H9 (cell line): ENCODE data around the gene TEX28. TPM values are rescaled to one million over a fixed set of nuclear protein-coding genes. Genes with fewer than 3 reads are reported as not detected.

ENCODE experiments used
- DNase-seq: peaks from one replicate; pipeline ENCODE4 v3.0.0-alpha.2; 2017
- H2AFZ ChIP-seq: one replicate; pipeline ENCODE4 v1.6.1; 2013; ENCODE audit warnings: mild to moderate bottlenecking, low read length, control low read depth, moderate library complexity
- H2AK5ac ChIP-seq: 2 replicates; pipeline ENCODE4 v1.6.1; 2013; ENCODE audit warnings: low read length, control low read depth, mixed read lengths; ENCODE audit not compliant: insufficient read length
- H2BK120ac ChIP-seq: one replicate; pipeline ENCODE4 v1.6.1; 2013; ENCODE audit warnings: low read depth, mild to moderate bottlenecking, low read length, control low read depth, inconsistent platforms; ENCODE audit not compliant: poor library complexity, severe bottlenecking
- H2BK12ac ChIP-seq: 2 replicates; pipeline ENCODE4 v1.6.1; 2013; ENCODE audit warnings: low read length, control low read depth, mixed read lengths, low read depth; ENCODE audit not compliant: insufficient read length
- H2BK15ac ChIP-seq: 2 replicates; pipeline ENCODE4 v1.6.1; 2013; ENCODE audit warnings: low read depth, low read length, control low read depth
- H2BK20ac ChIP-seq: one replicate; pipeline ENCODE4 v1.6.1; 2013; ENCODE audit warnings: low read depth, mild to moderate bottlenecking, low read length, control low read depth, inconsistent platforms; ENCODE audit not compliant: poor library complexity, severe bottlenecking
- H2BK5ac ChIP-seq: 2 replicates; pipeline ENCODE4 v1.6.1; 2013; ENCODE audit warnings: low read length, control low read depth, mixed read lengths; ENCODE audit not compliant: insufficient read length
- H3K14ac ChIP-seq: 2 replicates; pipeline ENCODE4 v1.6.1; 2013; ENCODE audit warnings: low read length, control low read depth; ENCODE audit not compliant: insufficient read depth
- H3K18ac ChIP-seq: 2 replicates; pipeline ENCODE4 v1.6.1; 2013; ENCODE audit warnings: low read depth, mild to moderate bottlenecking, mixed read lengths, low read length, control low read depth; ENCODE audit not compliant: insufficient read length
- H3K23ac ChIP-seq: 2 replicates; pipeline ENCODE4 v1.6.1; 2013; ENCODE audit warnings: low read length, control low read depth, mixed read lengths, low read depth; ENCODE audit not compliant: insufficient read length
- H3K23me2 ChIP-seq: 2 replicates; pipeline ENCODE4 v1.6.1; 2013; ENCODE audit warnings: low read depth, mild to moderate bottlenecking, mixed read lengths, low read length, control low read depth; ENCODE audit not compliant: insufficient read length, poor library complexity, severe bottlenecking
- H3K27ac ChIP-seq: 2 replicates; pipeline ENCODE4 v1.5.1; 2013; ENCODE audit warnings: low read length, control low read depth, mixed read lengths, low read depth; ENCODE audit not compliant: insufficient read length
- H3K27me3 ChIP-seq: 2 replicates; pipeline ENCODE4 v1.6.1; 2013; ENCODE audit warnings: low read length, control low read depth, inconsistent platforms; ENCODE audit not compliant: insufficient read depth
- H3K4ac ChIP-seq: 2 replicates; pipeline ENCODE4 v1.6.1; 2013; ENCODE audit warnings: low read depth, mild to moderate bottlenecking, control low read depth, inconsistent platforms, low read length, moderate library complexity
- H3K4me1 ChIP-seq: 2 replicates; pipeline ENCODE4 v1.6.1; 2013; ENCODE audit warnings: low read length, control low read depth, inconsistent platforms; ENCODE audit not compliant: insufficient read depth
- H3K4me2 ChIP-seq: 2 replicates; pipeline ENCODE4 v1.6.1; 2013; ENCODE audit warnings: low read length, control low read depth, mixed read lengths; ENCODE audit not compliant: insufficient read length, insufficient read depth
- H3K56ac ChIP-seq: 2 replicates; pipeline ENCODE4 v1.6.1; 2013; ENCODE audit warnings: low read depth, mild to moderate bottlenecking, mixed read lengths, low read length, control low read depth; ENCODE audit not compliant: insufficient read length
- H3K79me1 ChIP-seq: 2 replicates; pipeline ENCODE4 v1.6.1; 2013; ENCODE audit warnings: low read depth, mild to moderate bottlenecking, moderate library complexity, low read length, control low read depth, inconsistent platforms; ENCODE audit not compliant: insufficient read depth, poor library complexity, severe bottlenecking
- H3K79me2 ChIP-seq: 2 replicates; pipeline ENCODE4 v1.6.1; 2013; ENCODE audit warnings: low read length, control low read depth, inconsistent platforms; ENCODE audit not compliant: insufficient read depth
- H3K9ac ChIP-seq: 2 replicates; pipeline ENCODE4 v1.6.1; 2013; ENCODE audit warnings: low read length, control low read depth, mixed read lengths; ENCODE audit not compliant: insufficient read length; ENCODE audit errors: extremely low read depth
- H3K9me3 ChIP-seq: one replicate; pipeline ENCODE4 v1.6.1; 2013; ENCODE audit warnings: low read depth, low read length, inconsistent platforms; ENCODE audit not compliant: control insufficient read depth
- H3T11ph ChIP-seq: one replicate; pipeline ENCODE4 v1.6.1; 2013; ENCODE audit warnings: mild to moderate bottlenecking, low read length, control low read depth, inconsistent platforms
- H4K20me1 ChIP-seq: one replicate; pipeline ENCODE4 v1.6.1; 2013; ENCODE audit not compliant: control insufficient read depth, insufficient read length, insufficient read depth
- H4K5ac ChIP-seq: 2 replicates; pipeline ENCODE4 v1.6.1; 2013; ENCODE audit warnings: low read depth, mild to moderate bottlenecking, mixed read lengths, low read length, control low read depth; ENCODE audit not compliant: insufficient read length
- H4K8ac ChIP-seq: replicated peaks from 2 replicates; pipeline ENCODE4 v1.6.1; 2013; ENCODE audit warnings: low read length, control low read depth, mixed read lengths, low read depth; ENCODE audit not compliant: insufficient read length
- H4K91ac ChIP-seq: 2 replicates; pipeline ENCODE4 v1.6.1; 2013; ENCODE audit warnings: low read depth, mild to moderate bottlenecking, moderate library complexity, mixed read lengths, low read length, control low read depth; ENCODE audit not compliant: insufficient read length
- H3K27ac Mint-ChIP-seq, 3 experiments: 2 replicates in 2 of 3; 3 replicates in 1 of 3; pipeline ENCODE4 v1.8.0; 2020 to 2021; ENCODE audit warnings: mixed read lengths in 3 of 3, mild to moderate bottlenecking in 1 of 3, moderate library complexity in 1 of 3
- H3K27me3 Mint-ChIP-seq: 2 replicates; pipeline ENCODE4 v1.8.0; 2021; ENCODE audit warnings: low read depth, mild to moderate bottlenecking, moderate library complexity, mixed read lengths
- H3K36me3 Mint-ChIP-seq, 3 experiments: 2 replicates in 2 of 3; 3 replicates in 1 of 3; pipeline ENCODE4 v1.8.0; 2020 to 2021; ENCODE audit warnings: low read depth in 3 of 3, mixed read lengths in 3 of 3; ENCODE audit not compliant: insufficient read depth in 1 of 3
- H3K4me1 Mint-ChIP-seq, 2 experiments: 2 replicates each; pipeline ENCODE4 v1.8.0; 2020; ENCODE audit warnings: mixed read lengths in 2 of 2
- H3K4me3 Mint-ChIP-seq, 2 experiments: 2 replicates in 1 of 2; 3 replicates in 1 of 2; pipeline ENCODE4 v1.8.0; 2020 to 2021; ENCODE audit warnings: mild to moderate bottlenecking in 2 of 2, mixed read lengths in 2 of 2, moderate library complexity in 1 of 2
- H3K9me3 Mint-ChIP-seq, 2 experiments: 2 replicates in 1 of 2; 3 replicates in 1 of 2; pipeline ENCODE4 v1.8.0; 2020; ENCODE audit warnings: mild to moderate bottlenecking in 2 of 2, mixed read lengths in 2 of 2, moderate library complexity in 1 of 2
- WGBS: extraction: QIAGEN DNeasy Blood & Tissue Kit; methylation state at CpG from one replicate; pipeline ENCODE4 v1.1.7; 2013; ENCODE audit warnings: missing lambda C conversion rate, low lambda C conversion rate, mixed read lengths; ENCODE audit not compliant: insufficient read length; ENCODE audit errors: extremely low coverage; 5-methylcytosine and 5-hydroxymethylcytosine counted together
- total RNA-seq: library from RNA; stranded (reverse); gene quantifications from 2 replicates; pipeline ENCODE4 v1.2.1, GENCODE V29; 2021
- TF ChIP-seq, protein P1 (sequence below): fragments of 200-600 bp; sonication (generic); conservative IDR thresholded peaks from 3 replicates; pipeline ENCODE4 v1.8.0; 2021; ENCODE audit warnings: antibody characterized with exemption, mild to moderate bottlenecking

TEX28 gene
- total RNA-seq, 1 experiment from 2014 or later = not detected

DNA sequence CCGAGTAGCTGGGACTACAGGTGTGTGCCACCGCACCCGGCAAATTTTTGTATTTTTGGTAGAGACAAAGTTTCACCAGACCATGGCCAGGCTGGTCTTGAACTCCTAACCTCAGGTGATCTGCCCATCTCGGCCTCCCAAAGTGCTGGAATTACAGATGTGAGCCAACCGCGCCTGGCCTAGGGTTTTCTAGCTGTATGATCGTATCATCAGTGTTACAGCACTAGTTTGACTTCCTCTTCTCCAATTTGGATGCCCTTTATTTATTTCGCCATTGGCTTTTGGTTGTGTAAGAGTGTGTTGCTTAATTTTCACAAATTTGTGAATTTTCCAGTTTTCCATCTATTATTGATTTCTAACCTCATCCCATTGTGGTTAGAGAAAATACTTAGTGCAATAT lies 5.9 kb upstream of the TEX28 start:
- Histone ChIP-seq H2BK5ac (no peak overlapping the region), H4K5ac (no peak overlapping the region), H3K27ac (no peak overlapping the region), H3K4ac (no peak overlapping the region), H3T11ph (no peak overlapping the region), H3K23ac (no peak overlapping the region), H4K8ac (no peak overlapping the region), H3K79me2 (no peaks in the 10 kb centered on the region), H3K23me2 (no peaks in the 10 kb centered on the region), H2BK20ac (no peak overlapping the region), H3K4me2 (no peak overlapping the region), H3K27me3 (no peaks in the 10 kb centered on the region), H3K14ac (no peak overlapping the region), H3K4me1 (no peaks in the 10 kb centered on the region), H3K9ac (no peak overlapping the region), H2BK15ac (no peak overlapping the region), H2BK12ac (no peak overlapping the region), H4K91ac (no peak overlapping the region), H3K18ac (no peak overlapping the region), H4K20me1 (no peaks in the 10 kb centered on the region), H3K9me3 (peaks cover 17% of the 10 kb centered on the region), H2AK5ac (no peak overlapping the region), H2BK120ac (no peak overlapping the region), H2AFZ (no peak overlapping the region), H3K79me1 (no peaks in the 10 kb centered on the region), H3K56ac (no peak overlapping the region)
- TF ChIP-seq, protein P1, sequence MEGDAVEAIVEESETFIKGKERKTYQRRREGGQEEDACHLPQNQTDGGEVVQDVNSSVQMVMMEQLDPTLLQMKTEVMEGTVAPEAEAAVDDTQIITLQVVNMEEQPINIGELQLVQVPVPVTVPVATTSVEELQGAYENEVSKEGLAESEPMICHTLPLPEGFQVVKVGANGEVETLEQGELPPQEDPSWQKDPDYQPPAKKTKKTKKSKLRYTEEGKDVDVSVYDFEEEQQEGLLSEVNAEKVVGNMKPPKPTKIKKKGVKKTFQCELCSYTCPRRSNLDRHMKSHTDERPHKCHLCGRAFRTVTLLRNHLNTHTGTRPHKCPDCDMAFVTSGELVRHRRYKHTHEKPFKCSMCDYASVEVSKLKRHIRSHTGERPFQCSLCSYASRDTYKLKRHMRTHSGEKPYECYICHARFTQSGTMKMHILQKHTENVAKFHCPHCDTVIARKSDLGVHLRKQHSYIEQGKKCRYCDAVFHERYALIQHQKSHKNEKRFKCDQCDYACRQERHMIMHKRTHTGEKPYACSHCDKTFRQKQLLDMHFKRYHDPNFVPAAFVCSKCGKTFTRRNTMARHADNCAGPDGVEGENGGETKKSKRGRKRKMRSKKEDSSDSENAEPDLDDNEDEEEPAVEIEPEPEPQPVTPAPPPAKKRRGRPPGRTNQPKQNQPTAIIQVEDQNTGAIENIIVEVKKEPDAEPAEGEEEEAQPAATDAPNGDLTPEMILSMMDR = no peak
- no peak overlapping the region for H3K27ac Mint-ChIP-seq
- DNase-seq = no peak
- H3K4me1 Mint-ChIP-seq = peaks cover 0 to 12% of the 10 kb centered on the region in 2 experiments; a peak in 2 of 4 replicates
- H3K36me3 Mint-ChIP-seq = peaks cover 4 to 7% (median 5%) of the 10 kb centered on the region in 3 experiments; a peak in 6 of 7 replicates
- no CpG with 5 or more reads among the region's 8 CpGs for WGBS
- peaks cover 70 to 84% of the 10 kb centered on the region in 2 experiments for H3K9me3 Mint-ChIP-seq
- H3K27me3 Mint-ChIP-seq = peaks cover 2% of the 10 kb centered on the region
- no peak overlapping the region for H3K4me3 Mint-ChIP-seq
